NCI-H2029 (cell line): ENCODE measurements around the gene FBXO8.

Experiments used
- DNase-seq: peaks from one replicate; lab custom pipeline; 2025; lab: John Stamatoyannopoulos, UW

The FBXO8 gene

DNA sequence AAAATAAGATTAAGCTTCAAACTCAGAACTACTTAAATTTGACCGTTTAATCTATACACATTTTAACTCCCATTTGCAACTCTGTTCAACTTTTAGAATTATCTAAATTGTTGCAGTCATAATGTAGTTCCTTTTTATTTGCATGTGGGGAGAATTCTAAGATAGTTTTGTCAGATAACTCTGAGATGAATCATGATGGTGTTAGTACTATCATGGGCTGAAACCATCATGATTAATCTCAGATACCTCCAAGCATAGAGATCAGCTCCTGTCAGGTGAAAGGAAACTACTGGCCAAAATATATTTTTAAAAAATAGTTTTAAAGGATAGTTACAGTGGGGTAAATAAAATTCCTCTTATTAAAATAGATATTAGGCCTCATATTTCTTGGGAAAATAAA lies 39.0 kb downstream of the FBXO8 start:
- no peak for DNase-seq

DNA sequence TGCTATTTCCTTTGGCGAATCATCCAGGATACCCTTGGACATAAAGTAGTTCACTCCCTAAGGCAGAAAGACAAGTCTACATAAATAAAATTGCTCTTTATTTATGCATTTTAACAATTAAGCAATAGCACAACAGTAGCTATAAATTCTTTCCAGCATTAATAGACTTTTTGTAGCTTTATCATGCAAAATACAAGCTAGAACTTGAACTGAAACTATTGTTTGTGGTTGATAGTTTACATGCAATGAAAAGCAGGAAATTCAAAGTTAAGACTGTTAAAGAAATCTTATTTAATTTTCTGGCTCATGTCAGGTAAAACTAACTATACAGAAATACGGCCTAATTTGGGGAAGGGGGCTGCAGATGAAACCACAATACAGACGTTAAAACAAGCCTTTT lies 42.3 kb downstream of the FBXO8 start:
- DNase-seq: no peak

DNA sequence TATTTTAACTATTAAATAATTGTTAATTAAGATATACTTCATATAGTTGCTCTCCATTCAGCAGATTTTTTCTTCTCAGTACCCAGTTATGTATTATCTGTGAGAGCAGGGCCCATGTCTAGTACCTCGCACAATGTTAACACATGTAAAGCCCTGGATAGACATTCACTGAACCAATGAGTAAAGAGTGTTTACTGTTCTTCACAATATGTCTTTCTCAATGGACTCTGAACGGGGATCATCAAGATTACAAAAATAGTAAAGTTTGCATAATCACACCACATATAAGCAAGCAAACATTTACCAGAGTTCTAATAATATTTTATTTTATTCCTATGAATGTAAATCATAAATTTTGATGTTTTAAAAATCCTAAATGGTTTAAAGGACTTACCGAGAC lies 47.1 kb downstream of the FBXO8 start:
- DNase-seq: no peak

DNA sequence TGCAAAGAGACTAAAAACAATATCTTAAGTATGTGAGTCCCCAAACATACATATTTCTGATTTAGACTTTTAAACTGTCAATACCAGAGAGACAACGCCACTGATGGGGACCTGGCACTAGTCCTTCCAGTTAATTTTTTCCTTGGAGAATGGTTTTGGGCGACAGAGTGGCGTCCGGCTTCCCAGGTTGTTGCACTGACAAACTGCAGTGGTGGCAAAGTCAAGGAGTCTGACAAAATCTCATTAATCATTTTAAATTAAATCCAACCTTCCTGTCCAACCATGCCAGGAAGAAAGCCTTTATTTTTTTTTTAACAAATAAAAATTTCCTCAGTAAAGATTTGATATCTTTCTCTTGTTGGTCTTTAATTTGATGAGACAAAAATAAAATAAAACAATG lies 52.8 kb downstream of the FBXO8 start:
- DNase-seq: no peak

DNA sequence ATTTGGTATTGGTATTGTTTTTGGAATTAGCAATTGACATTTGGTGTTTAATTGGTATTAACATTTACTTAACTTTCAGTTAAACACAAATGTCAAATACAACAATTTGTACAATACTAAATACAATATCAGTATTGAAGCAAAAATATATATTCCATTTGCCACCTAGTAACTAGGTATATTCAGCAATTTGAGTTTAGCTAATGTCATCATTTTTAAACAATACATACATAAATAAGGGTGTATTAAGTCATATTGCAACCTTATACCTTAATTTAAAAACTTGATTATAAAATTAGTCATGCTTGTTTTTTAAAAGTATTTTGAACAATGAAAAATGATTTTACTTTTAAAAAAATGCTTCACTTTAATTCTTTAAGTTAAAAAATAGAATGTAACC lies 53.3 kb downstream of the FBXO8 start:
- no peak for DNase-seq

DNA sequence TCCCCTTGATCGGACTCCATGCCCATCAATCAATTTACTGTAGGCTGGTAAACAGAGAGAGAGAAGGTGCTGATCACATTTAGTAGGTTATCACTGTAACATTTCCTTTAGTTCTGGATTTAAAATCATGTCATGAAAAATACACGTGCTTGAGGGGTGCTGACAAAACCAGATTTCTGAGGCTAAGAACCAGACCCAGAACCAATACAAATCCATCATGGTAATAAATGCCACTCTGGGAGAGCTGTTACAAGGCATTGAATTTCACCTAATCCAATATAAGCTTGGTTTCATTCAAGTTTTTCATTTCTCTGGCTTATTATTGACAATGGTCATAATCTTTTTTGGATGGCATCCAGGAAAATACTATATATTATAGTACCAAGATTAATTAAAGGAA lies 54.5 kb downstream of the FBXO8 start:
- DNase-seq: no peak

DNA sequence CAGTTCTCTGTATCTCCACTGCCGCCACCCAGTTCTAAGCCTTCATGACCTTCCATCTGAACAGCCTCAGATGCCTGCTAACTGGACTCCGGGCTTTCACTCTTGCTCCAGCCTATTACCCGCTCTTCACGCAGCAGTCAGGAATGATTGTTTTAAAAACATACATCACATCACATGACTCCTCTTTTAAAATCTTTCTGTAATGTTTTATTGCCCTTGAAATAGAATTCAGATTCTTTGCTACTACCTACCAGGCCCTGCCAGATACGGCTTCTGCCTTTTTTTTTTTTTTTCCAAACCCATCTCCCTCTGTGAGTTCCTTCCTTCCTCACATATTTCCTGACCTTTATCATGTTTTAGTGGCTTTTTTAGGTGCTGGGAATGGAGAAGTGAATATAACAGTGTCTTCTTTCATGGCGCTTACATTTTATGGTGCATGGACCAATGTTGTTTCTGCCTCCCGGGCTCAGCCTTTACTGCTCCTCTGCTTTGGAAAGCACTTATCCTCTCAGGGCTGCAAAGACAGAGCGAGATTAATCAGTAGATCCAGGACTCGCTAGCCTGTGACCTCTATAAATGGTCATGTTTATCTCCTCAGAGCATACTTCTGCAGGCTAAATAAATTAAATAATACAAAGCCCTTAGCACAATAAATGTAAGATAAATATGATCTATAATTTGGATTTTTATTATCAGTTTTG lies 58.0 kb downstream of the FBXO8 start:
- no peak for DNase-seq

DNA sequence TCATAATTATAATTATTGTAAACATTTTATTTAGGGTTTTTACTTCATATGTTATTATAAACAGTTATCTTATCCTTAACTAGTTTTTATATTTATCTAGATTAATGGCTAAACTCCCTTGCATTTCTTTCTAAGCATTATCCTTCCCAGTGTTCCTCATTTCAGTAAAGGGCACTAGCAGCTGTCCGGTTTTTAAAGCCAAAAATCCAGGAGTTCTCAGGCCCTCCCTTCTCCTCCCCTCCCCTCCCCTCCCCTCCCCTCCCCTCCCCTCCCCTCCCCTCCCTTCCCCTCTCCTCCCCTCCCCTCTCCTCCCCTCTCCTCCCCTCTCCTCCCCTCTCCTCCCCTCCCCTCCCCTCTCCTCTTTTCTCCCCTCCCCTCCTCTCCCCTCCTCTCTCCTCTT lies 58.9 kb downstream of the FBXO8 start:
- no peak for DNase-seq

DNA sequence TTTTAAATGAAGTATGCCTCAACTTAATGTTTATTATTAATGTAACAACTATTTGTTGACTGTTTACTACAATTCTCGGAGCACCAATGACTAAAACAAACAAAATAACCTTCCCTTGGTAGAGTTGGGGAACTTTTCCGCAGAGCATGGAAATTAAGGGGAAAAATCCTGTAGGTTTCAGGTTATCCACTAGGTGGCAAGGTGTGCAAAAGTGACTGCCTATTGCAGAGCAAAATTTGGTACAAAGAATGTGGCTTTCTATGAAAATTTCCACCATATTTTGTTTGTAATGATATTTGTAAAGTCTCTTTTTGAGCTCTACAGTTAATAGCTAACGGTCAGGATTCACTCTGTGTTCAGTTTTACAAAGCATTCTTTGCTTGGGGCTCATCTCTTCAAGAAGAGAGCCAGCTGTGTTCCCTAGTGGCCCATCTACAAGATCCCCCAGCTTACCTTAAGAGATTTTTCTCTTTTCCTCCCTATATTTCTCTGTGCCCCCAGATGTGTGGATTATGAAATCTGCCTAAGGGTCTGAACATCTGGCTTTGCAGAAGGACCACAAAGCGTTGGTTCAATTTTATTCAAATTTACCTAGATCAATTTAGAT lies 61.1 kb downstream of the FBXO8 start:
- DNase-seq: no peak

DNA sequence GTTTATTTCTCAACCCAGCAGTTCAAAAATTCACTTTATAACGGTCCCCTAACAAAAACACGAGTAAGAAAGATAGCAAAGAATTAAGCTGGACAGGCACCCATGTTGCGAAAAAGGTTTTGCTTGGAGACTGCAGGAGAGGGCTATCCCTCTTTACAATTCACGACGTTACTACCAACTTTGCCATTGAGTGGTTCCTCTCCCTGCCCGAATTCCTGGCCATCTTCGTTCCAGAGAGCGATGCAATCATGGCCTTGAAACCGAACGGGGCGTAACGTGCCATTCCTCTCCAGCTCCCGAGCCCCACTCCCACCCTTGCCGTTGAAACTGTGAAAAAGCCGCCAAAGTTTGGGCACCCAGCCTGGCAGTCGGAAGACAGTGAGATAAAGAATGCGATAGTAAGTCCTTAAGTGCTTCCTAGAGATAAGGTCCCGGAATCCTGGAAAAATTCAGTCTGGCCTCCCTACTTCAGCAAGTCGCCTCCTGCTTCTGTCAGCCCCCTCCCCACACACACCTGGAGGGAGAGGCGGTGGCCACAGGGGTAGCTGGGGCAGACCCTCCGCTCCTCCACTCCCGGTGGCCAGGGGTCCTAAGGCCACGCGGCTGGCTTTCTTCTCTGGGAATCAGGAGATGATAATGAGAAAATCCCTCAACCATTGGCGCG lies 65.2 kb downstream of the FBXO8 start:
- no peak for DNase-seq

DNA sequence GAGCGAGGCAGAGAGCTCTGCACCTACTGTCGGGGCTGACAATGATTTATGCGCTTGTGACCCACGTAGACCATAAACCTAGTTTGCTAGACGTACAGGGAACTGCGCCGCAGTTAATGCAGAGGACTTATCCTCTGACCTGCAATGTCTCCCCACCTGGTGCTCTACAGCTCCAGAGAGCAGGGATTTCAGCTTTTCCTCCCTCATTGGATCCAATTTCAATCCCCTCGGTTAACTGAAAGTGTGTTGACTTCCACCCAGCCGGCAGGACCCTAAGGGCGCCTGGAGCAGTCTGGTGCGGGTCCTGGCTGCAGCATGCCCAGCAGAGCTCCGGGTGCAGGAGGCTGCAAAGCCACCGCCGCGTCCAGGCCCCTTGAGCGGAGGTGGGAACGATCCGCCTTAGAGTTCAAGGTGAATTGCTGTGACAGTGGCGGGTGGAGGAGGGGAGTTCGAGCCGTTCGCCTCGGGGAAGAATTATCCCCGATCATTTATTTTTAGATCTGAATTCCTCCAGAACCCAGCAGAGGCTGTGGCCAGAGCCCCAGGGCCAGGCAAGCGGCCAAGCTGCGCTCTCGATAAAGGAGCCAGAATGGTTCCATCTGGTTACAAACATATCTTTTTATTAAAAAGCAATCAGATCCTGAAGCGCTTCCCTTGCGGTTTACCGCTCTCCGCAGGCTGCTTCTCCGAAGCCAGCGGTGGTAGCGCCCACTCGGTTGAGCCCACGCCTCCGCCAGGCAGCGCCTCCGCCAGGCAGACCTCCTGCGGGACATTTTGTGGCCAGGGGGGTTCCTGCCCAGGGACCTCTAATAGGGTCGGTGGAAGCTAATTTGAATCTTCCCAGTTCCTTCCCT lies 66.0 kb downstream of the FBXO8 start:
- no peak for DNase-seq

DNA sequence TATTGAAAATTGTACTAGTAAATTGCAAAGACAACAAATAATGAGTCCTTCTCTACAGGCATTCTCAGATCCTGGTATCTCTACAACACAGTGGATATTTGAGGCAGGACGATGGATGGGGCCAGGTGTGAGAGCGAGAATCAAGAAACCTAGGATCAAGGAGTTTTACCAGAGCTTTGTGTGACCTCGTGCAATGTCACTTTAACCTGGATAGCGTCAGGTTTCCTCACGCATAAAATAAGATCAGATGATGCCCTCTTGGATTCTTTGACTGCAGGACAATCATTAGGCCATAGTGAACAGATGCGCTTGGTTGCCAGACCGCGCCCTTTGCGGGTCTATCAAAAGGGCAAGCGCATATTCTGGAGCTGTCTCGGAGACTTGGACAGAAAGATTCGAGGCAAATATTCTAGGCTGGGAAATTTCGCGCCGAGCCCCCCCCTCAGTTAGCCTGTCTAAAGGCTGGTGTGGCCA lies 66.6 kb downstream of the FBXO8 start:
- DNase-seq: no peak

DNA sequence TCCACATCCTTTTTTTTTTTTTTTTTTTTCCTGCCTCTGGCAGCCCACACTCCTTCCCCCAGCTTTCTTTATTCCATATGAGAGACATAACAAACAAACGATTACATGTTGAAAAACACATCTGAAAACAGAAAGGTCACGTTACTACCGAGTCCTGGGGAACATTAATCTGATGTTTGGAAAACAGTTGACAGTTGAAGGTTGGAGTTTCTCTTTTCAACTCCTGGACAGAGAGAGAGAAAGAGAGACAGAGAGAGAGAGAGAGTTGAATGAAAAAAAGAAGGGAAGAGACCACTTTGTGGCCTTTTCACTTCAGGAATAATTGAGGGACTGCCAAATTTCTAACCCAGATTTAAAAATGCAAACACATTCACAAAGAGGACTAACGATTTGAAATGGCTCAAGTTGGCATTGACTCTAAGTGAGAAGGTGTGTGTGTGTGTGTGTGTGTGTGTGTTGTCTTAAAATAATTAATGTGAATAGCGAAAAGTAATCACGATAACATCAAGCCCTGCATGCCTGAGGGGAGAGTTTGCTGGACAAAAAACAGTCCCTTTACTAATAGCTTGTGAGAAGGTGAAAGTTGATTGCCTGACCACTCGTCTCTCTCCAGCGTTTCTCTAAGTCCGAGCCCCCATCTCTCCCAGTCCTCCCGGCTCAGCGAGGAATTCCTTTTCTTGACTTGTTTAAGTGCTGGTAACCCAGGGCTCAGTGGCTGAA lies 67.3 kb downstream of the FBXO8 start:
- DNase-seq: no peak

DNA sequence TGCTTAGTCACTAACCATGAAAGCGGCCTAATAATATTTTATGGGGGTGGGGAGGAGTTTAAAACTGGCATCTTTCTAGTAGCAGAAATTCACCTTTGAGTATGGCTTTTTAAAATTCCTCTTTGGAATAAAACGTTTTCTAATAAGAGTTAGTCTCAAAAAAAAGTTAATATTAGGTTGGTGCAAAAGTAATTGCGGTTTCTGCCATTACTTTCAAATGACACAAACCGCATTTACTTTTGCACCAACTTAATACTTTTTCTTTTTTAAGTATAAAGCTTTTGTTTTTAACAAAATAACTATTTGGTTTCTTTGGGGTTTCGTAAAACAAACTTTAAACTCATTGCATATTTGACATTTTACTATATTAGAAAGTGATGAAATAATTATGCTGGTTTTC lies 68.4 kb downstream of the FBXO8 start:
- DNase-seq: no peak

DNA sequence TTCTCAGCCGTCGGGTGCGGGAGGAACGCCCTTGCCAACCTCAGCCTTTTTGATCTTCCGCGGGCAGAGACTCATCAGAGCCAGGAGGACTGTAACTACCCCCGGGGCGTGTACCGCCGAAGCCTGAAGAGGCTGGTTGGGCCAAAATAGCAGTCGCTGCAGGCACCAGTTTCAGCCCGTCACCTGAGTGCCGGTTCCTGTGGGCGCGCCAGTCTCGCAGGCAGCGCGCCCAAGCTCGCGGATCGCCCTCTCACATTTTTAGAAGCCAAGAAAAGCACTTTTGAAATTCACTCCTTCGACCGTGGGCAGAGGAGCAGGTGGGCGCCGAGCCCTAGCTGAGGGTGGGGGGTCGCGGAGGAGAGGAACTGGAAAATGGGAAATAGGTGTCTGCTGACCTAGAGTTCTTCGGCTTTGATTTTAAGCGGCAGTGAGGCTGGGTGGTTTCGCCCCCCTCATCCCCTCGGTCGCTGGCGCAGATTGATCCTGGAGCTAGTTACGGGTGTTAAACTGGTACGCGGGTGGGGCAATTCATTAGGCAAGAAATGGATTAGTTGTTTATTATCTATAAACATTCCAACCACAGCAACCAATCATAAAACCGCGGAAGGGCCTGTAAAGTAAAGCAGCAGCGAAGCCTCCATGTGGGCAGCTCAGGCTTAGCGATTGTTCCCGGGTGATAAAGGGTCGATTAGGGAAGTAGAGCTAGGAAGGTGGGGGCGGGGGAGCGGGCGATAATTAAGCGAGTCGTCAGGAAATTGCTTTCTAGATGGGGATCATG lies 69.2 kb downstream of the FBXO8 start:
- DNase-seq: no peak

DNA sequence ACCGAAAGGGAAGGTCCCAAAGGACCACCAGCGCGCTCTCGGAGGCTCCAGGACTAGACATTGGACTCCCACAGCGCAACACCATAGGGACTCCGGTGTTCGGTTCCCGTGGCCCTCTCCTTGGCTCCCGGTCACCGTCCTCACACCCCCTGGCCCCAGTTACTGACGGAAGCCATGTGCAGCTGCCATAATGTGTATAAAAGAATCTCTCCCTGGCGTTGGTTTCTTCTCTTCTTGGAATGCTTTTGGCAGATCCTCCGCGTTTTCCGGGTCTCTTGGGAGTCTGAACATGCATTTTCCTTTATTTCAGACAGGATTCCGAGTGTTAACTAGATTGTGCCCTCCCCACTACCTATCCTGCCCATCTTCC lies 69.8 kb downstream of the FBXO8 start:
- no peak for DNase-seq

DNA sequence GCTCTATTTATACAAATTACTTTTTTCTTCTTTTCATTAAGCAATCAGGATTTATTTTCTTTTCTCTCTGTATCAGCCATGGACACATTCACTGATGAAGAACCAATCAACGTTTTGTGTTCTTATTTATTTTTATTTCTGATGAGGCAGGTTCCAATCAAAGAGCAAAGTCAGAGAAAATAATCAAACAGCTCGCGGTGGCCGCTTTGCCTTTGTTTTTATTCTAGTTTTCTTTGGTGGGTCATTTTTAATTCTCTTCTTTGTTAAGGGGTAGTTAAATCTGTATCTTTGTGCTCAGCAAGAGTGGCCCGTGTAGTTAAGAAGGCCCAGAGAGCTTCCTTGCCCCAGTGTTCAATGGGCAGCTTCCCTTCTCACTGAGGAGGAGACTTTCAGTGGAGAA lies 71.4 kb downstream of the FBXO8 start:
- no peak for DNase-seq

DNA sequence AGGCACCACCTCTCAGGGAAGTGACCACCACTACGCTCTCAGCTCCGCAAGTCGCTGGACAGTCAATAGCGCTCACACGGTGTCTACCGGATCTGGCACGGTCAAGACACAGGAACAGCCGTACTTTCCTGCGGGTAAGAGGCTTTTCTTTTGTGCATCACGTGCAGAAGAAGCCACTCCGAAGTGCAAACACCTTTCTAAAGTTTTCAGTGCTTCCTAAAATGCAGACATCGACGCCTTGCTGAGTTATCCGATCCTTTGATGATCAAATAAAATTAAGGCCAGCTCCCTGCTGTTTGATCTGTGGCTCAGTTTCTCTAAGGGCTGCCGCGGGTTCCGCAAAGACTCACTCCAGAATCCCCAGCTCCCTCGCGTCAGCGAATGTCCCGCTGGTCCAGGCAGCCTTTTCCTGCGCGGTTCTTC lies 71.8 kb downstream of the FBXO8 start:
- DNase-seq: no peak

DNA sequence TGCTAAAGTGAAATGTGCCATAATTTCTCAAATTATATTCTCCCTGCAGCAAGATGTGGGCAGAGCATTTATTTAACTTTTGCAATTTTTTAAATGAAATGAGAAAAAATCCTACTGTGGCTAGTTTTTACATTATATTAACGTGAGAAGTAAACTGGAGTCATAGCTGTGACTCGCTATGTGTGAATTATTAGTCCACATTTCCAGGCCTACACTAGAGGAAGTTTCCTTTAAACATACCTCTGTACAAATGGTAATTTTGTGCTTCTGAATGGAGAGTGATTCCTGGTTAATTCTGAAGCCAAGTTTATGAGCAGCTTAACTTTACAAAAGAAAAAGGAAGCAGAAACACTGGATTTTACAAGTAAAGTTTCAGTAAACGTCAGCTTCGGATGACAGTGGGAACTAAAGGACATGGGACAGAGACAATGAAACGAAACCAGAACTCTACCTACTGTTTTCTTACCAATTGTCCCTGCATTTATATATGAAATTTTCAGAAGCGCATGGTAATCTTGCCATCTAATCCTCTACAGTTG lies 72.4 kb downstream of the FBXO8 start:
- DNase-seq: no peak

DNA sequence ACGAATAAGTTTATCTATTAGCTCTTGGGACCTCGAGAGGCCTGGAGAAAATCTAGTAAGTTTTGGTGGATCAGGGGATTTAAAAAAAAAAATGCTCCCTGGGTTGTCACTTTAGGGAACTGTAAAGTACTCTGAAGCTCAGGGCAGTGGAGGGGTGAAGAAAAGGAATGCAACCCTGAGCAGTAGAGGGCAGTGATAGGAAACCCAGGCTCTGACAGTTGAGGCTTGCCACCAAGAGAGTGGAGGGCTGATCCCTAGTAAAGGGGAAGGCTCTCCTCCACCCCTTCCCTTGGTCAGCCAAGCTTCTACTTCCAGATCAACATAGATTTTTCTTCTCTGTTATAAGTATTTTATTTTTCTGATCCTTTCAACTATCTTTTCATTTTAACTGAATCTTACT lies 73.1 kb downstream of the FBXO8 start:
- DNase-seq: no peak

DNA sequence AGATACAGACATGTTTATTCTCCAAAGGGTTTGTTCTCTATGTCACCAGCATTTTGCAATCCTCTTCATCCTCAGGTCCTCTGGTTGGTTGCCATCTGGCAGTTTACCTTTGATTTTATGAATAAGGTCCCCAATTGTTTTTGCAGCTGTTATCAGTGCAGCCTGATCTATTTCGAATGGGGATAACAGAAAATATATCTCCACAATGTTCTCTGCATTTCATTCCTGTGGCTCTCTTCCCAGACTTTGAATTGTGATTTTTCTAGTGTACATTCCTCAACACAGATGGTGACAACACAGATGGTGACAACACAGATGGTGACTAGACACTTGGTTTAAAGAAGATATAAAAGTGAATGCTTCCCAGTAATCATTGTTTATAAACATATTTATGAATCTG lies 74.1 kb downstream of the FBXO8 start:
- no peak for DNase-seq
